Anterior cingulate cortex (tissue), 58 donors: ENCODE measurements around the gene RAB4A.

ENCODE experiments used
- DNase-seq, 58 donors: peaks; one replicate each; lab custom pipeline; 2025; lab: John Stamatoyannopoulos, UW

Gene RAB4A

GRCh38 chr1:229266832-229267500 is 3.9 kb upstream of the RAB4A start:
- DNase-seq: no peak

- no peak for DNase-seq
These were observed 2.4 kb upstream of the RAB4A start for GRCh38 chr1:229268505-229268904.

- DNase-seq: peak in 24 of 58 donors; percentile 22 to 77 (median 64)
These were observed 693 bp downstream of the RAB4A start for GRCh38 chr1:229271448-229272159.

- DNase-seq: peak in 2 of 58 donors; percentile 13 to 21
These were observed 1.6 kb downstream of the RAB4A start for GRCh38 chr1:229272164-229273158.

DNA sequence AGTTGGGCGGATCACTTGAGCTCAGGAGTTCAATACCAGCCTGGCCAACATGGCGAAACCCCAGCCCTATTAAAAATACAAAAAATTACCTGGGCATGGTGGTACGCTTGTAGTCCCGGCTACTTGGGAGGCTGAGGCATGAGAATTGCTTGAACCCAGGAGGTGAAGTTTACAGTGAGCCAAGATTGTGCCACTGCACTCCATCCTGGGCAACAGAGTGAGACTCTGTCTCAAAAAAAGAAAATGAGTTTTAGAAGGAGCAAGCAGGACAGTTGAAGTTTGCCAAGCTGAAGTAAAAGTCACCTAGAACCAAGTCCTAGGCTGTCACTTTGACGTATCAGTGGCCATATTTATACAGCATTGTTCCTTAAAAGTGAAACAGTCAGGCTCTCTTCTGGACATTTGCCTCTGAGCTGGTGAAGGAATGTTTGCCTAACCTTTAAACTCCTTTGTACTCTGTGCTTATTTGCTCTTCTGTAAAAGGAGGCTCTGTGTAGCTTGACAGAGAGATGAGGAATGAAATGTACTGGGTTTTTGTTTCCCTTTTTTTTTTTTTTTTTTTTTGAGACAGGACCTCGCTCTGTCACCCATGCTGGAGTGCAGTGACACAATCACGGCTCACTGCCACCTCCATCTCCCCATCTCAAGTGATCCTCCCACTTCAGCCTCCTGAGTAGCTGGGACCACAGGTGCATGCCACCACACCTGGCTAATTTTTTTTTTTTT is 2.8 kb downstream of the RAB4A start:
- DNase-seq: no peak

- DNase-seq: no peak
These were observed 4.1 kb downstream of the RAB4A start for GRCh38 chr1:229275005-229275404.

- DNase-seq: peak in 2 of 58 donors; percentile 11 to 17
These were observed 7.3 kb downstream of the RAB4A start for GRCh38 chr1:229278120-229278741.

- no peak for DNase-seq
These were observed 8.3 kb downstream of the RAB4A start for GRCh38 chr1:229279242-229279641.

GRCh38 chr1:229280037-229280828 is 9.3 kb downstream of the RAB4A start:
- DNase-seq: no peak

GRCh38 chr1:229280921-229281320 is 10.0 kb downstream of the RAB4A start:
- DNase-seq: no peak

DNA sequence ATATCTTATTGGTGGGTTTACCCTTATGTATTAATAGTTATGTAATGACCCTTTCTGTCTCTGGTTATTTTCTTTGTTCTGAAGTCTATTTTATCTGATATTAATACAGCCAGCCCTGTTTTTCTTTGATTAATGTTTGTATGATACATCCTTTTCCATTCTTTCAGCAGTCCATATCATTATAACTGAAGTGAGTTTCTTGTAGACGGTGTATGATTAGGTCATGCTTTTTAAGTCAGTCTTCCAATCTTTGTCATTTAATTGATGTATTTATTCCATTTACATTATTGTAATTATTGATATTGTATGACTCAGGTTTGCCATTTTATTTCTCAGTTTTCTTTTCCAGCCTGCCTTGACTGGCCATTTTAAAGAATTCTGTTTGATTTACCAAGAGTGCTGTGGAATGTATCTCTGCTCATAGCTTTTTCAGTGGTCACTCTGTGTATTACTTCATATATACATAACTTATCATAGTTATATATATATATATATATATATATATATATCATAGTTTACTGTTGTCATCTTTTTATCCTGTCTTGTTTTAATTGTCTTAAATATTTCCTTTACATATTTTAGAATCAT is 10.5 kb downstream of the RAB4A start:
- DNase-seq: no peak

- DNase-seq: no peak
These were observed 11.4 kb downstream of the RAB4A start for GRCh38 chr1:229282295-229282823.

- DNase-seq: peak in 27 of 58 donors; percentile 16 to 78 (median 33)
These were observed 12.3 kb downstream of the RAB4A start for GRCh38 chr1:229283183-229283611.

GRCh38 chr1:229284887-229285286 is 14.0 kb downstream of the RAB4A start:
- DNase-seq: no peak

DNA sequence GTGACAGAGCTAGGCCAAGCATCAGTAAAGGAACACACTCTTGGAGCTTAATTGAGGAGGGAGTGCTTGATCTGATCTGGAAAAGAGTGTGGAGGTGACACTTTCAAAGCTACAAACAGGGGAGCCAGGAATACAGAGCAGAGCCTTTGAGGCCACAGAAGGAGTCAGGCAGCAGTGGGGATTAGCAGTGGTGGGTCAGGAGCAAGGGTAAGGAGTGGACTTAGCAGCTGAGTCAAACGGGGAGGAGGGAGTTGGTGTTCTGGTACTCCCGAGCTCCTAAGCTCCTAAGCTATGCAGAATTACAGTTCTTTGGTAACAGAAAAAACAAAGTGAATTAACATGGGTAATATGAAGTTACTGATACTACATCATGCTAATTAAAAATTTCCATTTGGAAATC is 14.5 kb downstream of the RAB4A start:
- no peak for DNase-seq

DNA sequence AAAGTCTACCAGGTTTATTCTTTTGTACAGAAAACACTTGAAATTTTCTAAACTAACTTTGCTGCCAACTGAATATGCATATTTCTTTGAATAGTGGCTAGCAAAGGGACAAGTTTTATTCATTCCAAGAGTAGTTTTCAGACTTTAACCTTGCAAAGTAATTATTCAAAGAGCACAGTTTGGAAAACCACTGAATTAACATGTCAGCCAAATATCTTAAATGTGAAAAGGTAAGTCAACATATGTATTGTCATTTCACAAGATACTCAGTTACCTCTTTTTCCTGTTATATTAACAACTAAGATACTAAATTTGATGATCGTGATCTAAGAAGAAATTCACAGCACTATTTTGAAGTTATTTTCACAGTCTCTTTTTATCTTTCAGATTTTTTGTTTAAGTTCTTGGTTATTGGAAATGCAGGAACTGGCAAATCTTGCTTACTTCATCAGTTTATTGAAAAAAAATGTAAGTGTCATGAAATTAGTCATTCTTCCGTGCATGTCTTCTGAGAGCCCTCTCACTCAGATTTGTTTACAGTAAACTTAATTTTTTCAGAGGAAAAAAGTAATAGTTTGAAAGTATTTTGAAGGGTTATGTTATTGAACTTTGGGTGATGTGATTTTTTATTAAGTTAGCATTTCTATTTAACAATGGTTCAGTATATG is 15.3 kb downstream of the RAB4A start:
- DNase-seq: no peak

DNA sequence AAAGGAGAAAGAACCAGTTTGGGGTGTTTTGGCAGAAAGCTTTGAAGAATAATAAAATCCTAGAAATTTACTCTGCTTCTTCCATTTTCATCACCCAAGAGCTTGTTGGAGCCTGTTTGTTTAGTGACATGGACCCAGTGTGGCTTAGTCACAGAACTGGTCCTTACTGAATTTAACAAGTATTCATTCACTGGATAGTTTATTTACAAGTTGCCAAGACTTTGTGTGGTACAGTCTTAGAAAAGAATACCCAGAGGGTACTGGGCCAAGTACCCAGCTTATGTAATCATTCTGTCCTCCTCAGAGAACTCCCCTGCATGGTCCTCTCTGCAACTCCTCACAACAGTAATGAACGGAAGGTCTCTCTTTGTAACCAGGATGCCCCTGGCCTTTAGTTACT is 16.4 kb downstream of the RAB4A start:
- peak in 5 of 58 donors; percentile 21 to 45 (median 25) for DNase-seq

DNA sequence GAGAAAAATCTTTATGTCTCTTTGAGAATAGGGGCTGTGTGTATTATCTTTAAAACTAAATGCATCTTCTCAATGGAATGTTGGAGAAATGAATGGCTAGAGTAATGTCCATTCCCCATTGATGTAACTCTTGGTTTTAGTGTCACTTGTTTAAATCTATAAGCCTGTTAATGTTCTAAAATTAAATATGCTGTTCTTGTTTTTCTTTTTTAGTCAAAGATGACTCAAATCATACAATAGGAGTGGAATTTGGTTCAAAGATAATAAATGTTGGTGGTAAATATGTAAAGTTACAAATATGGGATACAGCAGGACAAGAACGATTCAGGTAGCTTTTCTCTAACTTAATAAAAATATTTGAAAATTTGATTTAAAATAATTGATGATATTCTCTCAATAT is 17.6 kb downstream of the RAB4A start:
- DNase-seq: no peak
